HepG2 (cell line): ENCODE data around the gene SPRED2. TPM values are rescaled to one million over a fixed set of nuclear protein-coding genes. Genes with fewer than 3 reads are reported as not detected.

ENCODE experiments used
- AHR ChIP-seq: IDR thresholded peaks from 2 replicates; pipeline ENCODE4 v1.6.1; 2018; ENCODE audit warnings: missing genetic modification reagents, missing compliant biosample characterization
- BRCA1 ChIP-seq: sonication (generic); formaldehyde crosslinking; IDR thresholded peaks from 2 replicates; pipeline ENCODE4 v1.4.0; 2020; ENCODE audit warnings: missing genetic modification reagents
- EHMT2 ChIP-seq: fragments of 200-600 bp; sonication (generic); IDR thresholded peaks from 2 replicates; pipeline ENCODE4 v1.7.0; 2017; ENCODE audit warnings: antibody characterized with exemption, low read depth, low read length, borderline replicate concordance
- HOXA3 ChIP-seq: sonication (generic); formaldehyde crosslinking; IDR thresholded peaks from 2 replicates; pipeline ENCODE4 v1.5.0; 2020; ENCODE audit warnings: missing genetic modification reagents
- IKZF1 ChIP-seq: fragments of 450-650 bp; IDR thresholded peaks from 2 replicates; pipeline ENCODE4 v1.7.1; 2016
- KAT7 ChIP-seq: IDR thresholded peaks from 2 replicates; pipeline ENCODE4 v1.6.1; 2018; ENCODE audit warnings: borderline replicate concordance, missing compliant biosample characterization
- NFKB2 ChIP-seq: sonication (generic); formaldehyde crosslinking; IDR thresholded peaks from 2 replicates; pipeline ENCODE4 v1.4.0; 2020; ENCODE audit warnings: missing genetic modification reagents, borderline replicate concordance
- POLR2AphosphoS2 ChIP-seq: IDR thresholded peaks from 2 replicates; pipeline ENCODE4 v1.6.1; 2011; ENCODE audit warnings: low read depth, low read length, improper control_type of control experiment
- POLR2AphosphoS5 ChIP-seq: IDR thresholded peaks from 2 replicates; pipeline ENCODE4 v1.6.1; 2012; ENCODE audit warnings: low read depth, low read length
- SRSF9 ChIP-seq: fragments of 200-400 bp; formaldehyde crosslinking; IDR thresholded peaks from 2 replicates; pipeline ENCODE4 v1.6.1; 2018; ENCODE audit warnings: borderline replicate concordance, mild to moderate bottlenecking, low read depth, low read length; ENCODE audit not compliant: insufficient read depth, poor library complexity, severe bottlenecking
- TBX3 ChIP-seq: fragments of 450-650 bp; IDR thresholded peaks from 2 replicates; pipeline ENCODE4 v1.6.1; 2017; ENCODE audit warnings: antibody characterized with exemption, mild to moderate bottlenecking, inconsistent platforms, borderline replicate concordance
- ZNF501 ChIP-seq: sonication (generic); formaldehyde crosslinking; IDR thresholded peaks from 2 replicates; pipeline ENCODE4 v1.5.1; 2020; ENCODE audit warnings: mild to moderate bottlenecking, moderate library complexity, missing genetic modification reagents
- ZNF670 ChIP-seq: sonication (generic); formaldehyde crosslinking; IDR thresholded peaks from 2 replicates; pipeline ENCODE4 v1.8.0; 2022; ENCODE audit warnings: mild to moderate bottlenecking, missing genetic modification reagents, borderline replicate concordance
- ZNF839 ChIP-seq: sonication (generic); formaldehyde crosslinking; IDR thresholded peaks from 2 replicates; pipeline ENCODE4 v1.4.0; 2020; ENCODE audit warnings: missing genetic modification reagents, mild to moderate bottlenecking, borderline replicate concordance
- ZNF841 ChIP-seq: sonication (generic); formaldehyde crosslinking; IDR thresholded peaks from 2 replicates; pipeline ENCODE4 v1.8.1; 2023; ENCODE audit warnings: missing genetic modification reagents, borderline replicate concordance
- ZNF883 ChIP-seq: sonication (generic); formaldehyde crosslinking; IDR thresholded peaks from 2 replicates; pipeline ENCODE4 v1.5.1; 2020; ENCODE audit warnings: mild to moderate bottlenecking, missing genetic modification reagents; ENCODE audit errors: not compliant biosample characterization
- polyA plus RNA-seq, 8 experiments: library from polyadenylated mRNA; depleted of rRNA in 3 of 8; stranded (reverse) in 7 of 8; unstranded in 1 of 8; fragments of >200 nt; fragmentation: Illumina TruSeq in 4 of 8; extraction: Trizol in 4 of 8; gene quantifications; 2 replicates each; pipeline versions ENCODE4 v1.2.1 to v1.2.3, GENCODE V29; 2011 to 2016; ENCODE audit warnings: low read depth in 4 of 8, missing spikeins in 1 of 8, mixed read lengths in 1 of 8; ENCODE audit not compliant: insufficient read depth in 1 of 8
- total RNA-seq, 5 experiments: library from RNA; depleted of rRNA; stranded (reverse); fragments of >200 nt; fragmentation: Illumina TruSeq; extraction: Trizol; gene quantifications; 2 replicates each; pipeline ENCODE4 v1.2.3, GENCODE V29; 2016; ENCODE audit warnings: low read depth in 1 of 5
- TF ChIP-seq, protein P1 (sequence below): sonication (generic); formaldehyde crosslinking; IDR thresholded peaks from 2 replicates; pipeline ENCODE4 v1.8.1; 2022; ENCODE audit warnings: low read depth, mild to moderate bottlenecking, missing genetic modification reagents
- TF ChIP-seq, protein P2 (sequence below), 2 experiments: sonication (generic) in 1 of 2; formaldehyde crosslinking in 1 of 2; IDR thresholded peaks; 2 replicates each; pipeline versions ENCODE4 v1.4.0 to v1.6.1; 2016 to 2020; ENCODE audit warnings: borderline replicate concordance in 1 of 2, low read depth in 1 of 2, mild to moderate bottlenecking in 1 of 2, missing genetic modification reagents in 1 of 2
- TF ChIP-seq, protein P3 (sequence below): sonication (generic); formaldehyde crosslinking; IDR thresholded peaks from 2 replicates; pipeline ENCODE4 v1.4.0; 2020; ENCODE audit warnings: missing genetic modification reagents

The SPRED2 gene
- total and polyA plus RNA-seq, 2 of the 13 experiments (the other 11 are each of a cell fraction or from before 2014, with no cell fraction given) = 13.0 to 37.0 TPM

DNA sequence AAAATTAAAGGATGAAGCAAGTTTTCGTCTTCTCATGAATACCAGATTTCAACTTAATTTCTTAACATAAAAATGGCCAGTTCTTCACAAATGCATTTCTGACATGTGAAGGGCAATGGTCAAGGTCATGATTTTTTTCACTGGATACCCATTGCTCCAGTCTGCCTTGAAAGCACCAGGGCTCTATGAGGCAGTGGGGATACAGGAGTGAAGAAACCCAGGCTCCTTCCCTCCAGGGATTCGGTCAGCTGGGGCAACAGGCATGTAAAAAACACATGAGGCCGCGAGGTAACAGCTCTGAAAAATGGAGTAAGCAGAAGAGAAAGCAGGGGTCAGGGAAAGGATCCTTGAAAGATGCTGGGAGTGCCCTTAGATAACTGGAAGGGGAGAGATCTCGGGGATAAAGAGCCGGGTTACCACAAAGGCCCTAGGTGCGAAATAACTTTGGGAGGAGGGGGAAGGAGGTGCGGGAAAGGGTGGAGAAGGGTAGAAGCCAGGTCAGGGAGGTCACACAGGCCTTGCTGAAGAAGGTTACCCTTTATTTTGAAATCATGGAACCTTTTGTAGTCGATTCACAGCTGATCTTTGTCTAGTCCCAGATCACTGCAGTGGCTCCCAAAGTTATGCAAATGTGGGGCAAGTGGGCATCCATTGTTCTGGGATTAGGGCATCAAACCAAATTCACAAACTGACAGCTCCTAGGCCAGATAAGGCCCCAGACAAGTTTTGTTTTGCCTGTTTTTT is 5.2 kb upstream of the SPRED2 start (continued):
- TF ChIP-seq, protein P1, sequence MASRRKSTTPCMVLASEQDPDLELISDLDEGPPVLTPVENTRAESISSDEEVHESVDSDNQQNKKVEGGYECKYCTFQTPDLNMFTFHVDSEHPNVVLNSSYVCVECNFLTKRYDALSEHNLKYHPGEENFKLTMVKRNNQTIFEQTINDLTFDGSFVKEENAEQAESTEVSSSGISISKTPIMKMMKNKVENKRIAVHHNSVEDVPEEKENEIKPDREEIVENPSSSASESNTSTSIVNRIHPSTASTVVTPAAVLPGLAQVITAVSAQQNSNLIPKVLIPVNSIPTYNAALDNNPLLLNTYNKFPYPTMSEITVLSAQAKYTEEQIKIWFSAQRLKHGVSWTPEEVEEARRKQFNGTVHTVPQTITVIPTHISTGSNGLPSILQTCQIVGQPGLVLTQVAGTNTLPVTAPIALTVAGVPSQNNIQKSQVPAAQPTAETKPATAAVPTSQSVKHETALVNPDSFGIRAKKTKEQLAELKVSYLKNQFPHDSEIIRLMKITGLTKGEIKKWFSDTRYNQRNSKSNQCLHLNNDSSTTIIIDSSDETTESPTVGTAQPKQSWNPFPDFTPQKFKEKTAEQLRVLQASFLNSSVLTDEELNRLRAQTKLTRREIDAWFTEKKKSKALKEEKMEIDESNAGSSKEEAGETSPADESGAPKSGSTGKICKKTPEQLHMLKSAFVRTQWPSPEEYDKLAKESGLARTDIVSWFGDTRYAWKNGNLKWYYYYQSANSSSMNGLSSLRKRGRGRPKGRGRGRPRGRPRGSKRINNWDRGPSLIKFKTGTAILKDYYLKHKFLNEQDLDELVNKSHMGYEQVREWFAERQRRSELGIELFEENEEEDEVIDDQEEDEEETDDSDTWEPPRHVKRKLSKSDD = no peak
- TF ChIP-seq BRCA1 (no peak), NFKB2 (CRISPR knock-in tag) (no peak), IKZF1 (no peak), POLR2AphosphoS2 (0 out of 2 replicates have a peak, but pooled peaks have one; percentile 46), ZNF883 (CRISPR knock-in tag) (no peak), SRSF9 (no peak), AHR (CRISPR knock-in tag) (no peak), POLR2AphosphoS5 (no peak), EHMT2 (no peak), ZNF670 (no peak; the same call in 1 of the 2 replicates), TBX3 (no peak), HOXA3 (CRISPR knock-in tag) (no peak; the same call in 1 of the 2 replicates), ZNF501 (CRISPR knock-in tag) (no peak), ZNF841 (CRISPR knock-in tag) (no peak), ZNF839 (CRISPR knock-in tag) (no peak), KAT7 (CRISPR knock-in tag) (no peak)
- TF ChIP-seq, protein P2, sequence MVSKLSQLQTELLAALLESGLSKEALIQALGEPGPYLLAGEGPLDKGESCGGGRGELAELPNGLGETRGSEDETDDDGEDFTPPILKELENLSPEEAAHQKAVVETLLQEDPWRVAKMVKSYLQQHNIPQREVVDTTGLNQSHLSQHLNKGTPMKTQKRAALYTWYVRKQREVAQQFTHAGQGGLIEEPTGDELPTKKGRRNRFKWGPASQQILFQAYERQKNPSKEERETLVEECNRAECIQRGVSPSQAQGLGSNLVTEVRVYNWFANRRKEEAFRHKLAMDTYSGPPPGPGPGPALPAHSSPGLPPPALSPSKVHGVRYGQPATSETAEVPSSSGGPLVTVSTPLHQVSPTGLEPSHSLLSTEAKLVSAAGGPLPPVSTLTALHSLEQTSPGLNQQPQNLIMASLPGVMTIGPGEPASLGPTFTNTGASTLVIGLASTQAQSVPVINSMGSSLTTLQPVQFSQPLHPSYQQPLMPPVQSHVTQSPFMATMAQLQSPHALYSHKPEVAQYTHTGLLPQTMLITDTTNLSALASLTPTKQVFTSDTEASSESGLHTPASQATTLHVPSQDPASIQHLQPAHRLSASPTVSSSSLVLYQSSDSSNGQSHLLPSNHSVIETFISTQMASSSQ (IDR thresholded peaks at IDR 0.05; ENCODE audit: low read depth) = no peak
- TF ChIP-seq, protein P2 (CRISPR knock-in tag; IDR thresholded peaks at IDR 0.05; ENCODE audit: borderline replicate concordance) = no peak
- TF ChIP-seq, protein P3, sequence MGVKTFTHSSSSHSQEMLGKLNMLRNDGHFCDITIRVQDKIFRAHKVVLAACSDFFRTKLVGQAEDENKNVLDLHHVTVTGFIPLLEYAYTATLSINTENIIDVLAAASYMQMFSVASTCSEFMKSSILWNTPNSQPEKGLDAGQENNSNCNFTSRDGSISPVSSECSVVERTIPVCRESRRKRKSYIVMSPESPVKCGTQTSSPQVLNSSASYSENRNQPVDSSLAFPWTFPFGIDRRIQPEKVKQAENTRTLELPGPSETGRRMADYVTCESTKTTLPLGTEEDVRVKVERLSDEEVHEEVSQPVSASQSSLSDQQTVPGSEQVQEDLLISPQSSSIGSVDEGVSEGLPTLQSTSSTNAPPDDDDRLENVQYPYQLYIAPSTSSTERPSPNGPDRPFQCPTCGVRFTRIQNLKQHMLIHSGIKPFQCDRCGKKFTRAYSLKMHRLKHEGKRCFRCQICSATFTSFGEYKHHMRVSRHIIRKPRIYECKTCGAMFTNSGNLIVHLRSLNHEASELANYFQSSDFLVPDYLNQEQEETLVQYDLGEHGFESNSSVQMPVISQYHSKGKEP (CRISPR knock-in tag) = no peak
